ENCODE results near the gene NDE1.
"Not testable (repeated sequence)": the region's sequence is repeated elsewhere in the genome, so short reads cannot be mapped to it uniquely, and the experiment has no call there.

Gene NDE1

GRCh38 chr16:15701975-15702970, 52.2 kb downstream of the NDE1 start:
- DNase-seq = peak; percentile 21

DNA sequence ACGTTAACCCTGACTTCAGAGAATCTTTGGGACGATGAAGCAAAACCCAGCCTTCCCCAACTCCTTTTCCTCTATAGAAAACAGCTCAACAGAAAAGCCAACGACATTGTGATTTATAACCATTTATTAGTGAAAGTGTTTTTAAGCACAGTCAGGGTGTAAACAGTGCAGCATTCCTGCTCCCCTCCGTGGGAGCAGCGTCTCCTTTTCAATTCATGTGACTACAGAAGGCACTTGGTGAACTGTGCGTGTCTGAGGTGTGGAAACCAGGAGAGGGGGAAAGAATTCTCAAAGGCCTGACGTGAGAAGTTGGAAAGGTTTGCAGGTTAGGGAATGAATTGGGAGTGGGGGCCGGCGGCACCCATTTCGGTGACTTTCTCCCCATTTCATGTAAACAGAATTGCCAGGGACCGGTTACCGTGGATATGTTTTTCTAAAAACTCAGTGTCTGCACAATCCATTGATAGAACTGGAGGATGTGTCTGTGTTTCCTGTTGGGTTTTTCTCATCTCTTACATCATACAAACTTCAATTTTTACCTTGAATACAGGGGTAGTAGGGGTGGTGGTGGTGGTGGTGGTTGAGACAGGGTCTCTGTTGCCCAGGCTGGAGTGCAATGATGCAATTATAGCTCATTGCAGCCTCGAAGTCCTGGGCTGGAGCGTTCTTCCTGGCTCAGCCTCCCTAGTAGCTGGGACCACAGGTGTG, 53.1 kb downstream of the NDE1 start:
- DNase-seq = no peak

GRCh38 chr16:15704545-15704987, 54.5 kb downstream of the NDE1 start:
- peak; percentile 65 for DNase-seq

DNA sequence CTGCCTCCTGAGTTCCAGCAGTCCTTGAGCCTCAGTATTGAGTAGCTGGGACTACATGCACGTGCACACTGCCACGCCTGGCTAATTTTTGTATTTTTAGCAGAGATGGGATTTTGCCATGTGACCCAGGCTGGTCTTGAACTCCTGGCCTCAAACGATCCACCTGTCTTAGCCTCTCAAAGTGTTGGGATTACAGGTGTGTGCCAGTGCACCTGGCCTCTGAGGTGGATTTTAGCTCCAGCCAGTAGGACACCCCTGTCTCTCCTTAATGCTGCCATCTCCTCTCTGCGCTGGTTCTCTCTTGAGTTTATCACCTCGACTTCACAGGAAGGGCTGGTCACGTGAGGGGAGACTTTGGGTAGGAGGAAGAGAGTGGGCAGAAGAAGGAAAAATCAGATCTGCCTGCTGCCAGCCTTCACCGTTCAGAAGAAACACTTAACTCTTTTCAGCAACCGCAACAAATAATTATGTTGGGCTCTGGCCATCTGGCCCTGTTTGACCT, 55.1 kb downstream of the NDE1 start:
- DNase-seq = no peak

DNA sequence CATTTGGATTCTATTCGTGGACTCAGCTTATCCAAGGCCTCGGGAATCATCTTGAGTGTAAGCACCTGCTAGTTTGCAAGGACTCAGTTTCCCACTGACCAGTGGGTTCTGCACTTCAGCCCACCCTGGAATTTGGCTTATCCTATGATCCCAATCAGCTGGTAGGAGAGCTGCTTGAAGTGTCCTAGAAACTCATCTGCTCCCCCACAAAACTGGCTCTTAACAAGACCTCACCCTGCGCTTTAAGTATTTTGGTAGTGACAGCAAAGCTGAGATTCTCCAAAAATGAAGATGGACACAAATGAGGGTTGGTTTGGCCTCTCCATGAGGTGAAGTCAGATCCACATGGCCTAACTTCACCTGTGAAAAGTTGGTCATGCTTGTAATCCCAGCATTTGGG, 57.3 kb downstream of the NDE1 start:
- no peak for DNase-seq

DNA sequence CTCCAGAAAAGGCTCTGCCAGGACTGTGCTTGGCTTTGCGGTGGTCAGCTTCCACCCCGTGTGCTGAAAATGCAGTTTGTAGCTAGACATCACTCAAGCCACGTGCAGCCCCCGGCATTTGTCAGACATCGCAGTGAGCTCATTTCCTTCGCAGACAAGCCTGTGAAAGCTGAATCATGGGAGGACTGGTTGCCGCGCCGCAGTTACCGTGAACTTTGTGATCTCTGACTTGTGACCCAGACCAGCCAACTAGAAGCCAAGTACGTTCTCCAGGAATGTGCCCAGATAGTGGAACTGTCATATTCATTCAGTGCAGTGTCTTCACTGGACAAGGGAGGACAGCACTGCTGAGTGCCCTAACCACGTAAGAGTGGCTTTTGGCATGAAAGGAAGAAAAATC, 58.1 kb downstream of the NDE1 start:
- peak; percentile 68 for DNase-seq

GRCh38 chr16:15708997-15709396, 59.0 kb downstream of the NDE1 start:
- DNase-seq = no peak

DNA sequence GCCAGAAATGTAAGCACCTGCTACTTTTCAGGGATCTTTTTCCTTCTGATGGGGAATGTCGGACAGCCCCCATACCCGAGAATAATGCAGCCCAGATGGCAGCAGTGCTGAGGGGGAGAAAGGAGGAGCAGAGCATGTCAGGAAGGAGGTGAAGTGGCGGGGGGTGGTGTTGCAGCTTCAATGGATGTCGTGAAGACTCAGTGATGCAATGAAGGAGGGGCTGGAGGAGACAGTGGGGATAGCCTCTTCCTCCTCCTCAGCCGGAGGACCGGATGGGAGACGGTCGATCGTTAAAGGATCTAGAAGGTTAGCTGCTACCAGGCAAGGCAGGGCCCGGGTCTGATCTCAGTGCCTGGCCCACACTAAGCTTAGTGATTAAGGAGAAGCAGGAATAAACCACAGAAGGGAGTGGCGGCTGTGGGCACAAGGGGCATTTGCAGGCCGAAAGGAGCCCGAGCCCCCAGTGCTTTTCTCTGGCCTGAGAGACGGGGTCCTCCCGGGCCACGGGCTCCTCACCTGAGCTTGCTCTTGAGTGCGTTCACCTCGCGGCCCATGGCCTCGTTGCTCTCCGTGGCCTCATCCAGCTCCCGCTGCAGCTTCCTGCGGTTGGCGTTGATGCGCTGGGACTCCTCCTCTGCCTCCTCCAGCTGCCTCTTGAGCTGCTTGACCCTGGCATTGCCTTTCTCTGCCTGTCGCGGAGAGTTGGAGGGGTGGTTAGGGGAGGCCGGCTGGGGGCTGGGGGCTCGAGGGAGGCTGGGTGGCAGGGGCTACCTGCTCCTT, 64.5 kb downstream of the NDE1 start:
- DNase-seq = no peak

GRCh38 chr16:15715221-15715620, 65.2 kb downstream of the NDE1 start:
- DNase-seq = no peak

GRCh38 chr16:15716694-15717447, 66.8 kb downstream of the NDE1 start:
- DNase-seq = no peak

DNA sequence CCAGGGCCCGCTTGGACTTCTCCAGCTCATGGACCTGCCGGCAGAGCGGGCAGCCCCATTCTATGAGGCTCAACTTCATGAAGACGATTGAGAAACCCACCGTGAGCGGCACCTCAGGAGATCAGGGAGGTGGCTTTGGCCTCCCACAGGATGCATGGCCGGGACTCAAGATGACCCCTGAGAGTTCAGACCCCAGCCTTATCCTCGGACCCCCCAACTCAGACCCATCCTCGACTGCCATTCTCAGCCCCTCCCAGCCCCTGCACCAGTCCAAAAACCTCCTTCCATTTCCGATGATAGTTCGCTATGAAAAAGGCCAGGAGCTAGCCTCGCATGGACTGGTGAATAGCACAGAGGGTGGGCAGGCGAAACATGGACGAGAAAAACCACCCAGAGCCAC, 71.0 kb downstream of the NDE1 start:
- DNase-seq = no peak

DNA sequence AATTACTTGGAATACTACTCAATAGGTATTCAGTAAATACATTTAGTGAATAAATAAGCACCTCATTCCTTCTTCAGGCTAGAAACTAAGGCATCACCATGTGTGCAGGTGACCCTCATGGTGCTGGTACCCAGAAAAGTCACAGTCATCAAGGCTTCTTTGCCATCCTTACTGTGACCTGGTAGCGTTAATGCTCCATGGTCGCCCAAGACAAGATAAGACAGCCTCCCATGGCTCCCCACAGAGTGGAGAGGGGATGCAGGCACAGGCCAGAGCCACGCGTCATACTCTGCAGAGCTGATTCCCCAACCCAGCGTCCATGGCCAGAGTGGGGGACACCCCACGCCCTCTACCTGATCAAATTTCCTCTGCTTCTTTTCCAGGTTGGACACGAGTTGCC, 73.8 kb downstream of the NDE1 start:
- no peak for DNase-seq

- DNase-seq = no peak
Measured at GRCh38 chr16:15725641-15726240, 75.7 kb downstream of the NDE1 start.

GRCh38 chr16:15726715-15727114, 76.7 kb downstream of the NDE1 start:
- DNase-seq = no peak

DNA sequence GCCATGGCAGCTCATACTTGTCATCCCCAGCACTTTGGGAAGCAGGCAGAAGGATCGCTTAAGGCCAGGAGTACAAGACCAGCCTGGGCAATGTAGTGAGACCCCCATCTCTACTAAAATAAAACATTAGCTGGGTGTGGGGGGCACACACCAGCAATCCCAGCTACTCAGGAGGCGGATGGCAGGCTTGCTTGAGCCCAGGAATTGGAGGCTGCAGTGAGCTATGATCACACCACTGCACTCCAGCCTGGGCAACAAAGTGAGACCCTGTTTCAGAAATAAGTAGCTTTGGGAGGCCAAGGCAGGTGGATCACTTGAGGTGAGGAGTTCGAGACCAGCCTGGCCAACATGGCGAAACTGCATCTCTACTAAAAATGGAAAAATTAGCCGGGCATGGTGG, 77.7 kb downstream of the NDE1 start:
- DNase-seq = not testable (repeated sequence)

GRCh38 chr16:15729152-15729551, 79.1 kb downstream of the NDE1 start:
- DNase-seq = no peak

DNA sequence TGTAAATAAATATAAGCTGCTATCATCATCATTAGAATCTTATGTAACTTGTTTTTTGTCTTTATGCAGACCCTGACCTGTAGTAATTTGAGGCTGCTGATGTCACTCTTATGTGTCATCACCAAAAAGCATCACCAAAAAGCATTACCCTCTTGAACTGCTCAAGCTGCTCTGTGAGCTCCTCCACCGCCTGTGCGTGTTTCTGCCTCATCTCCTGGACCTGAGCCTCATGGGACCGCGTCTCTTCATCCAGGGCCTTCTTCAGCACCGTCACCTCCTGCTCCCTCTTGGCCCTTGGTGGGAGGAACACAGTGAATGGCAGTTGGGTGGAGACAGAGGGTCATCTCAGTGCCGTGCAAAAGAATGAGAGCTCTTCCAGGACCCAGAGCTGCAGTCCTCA, 82.4 kb downstream of the NDE1 start:
- DNase-seq = no peak

GRCh38 chr16:15735610-15736009, 85.6 kb downstream of the NDE1 start:
- DNase-seq = no peak

DNA sequence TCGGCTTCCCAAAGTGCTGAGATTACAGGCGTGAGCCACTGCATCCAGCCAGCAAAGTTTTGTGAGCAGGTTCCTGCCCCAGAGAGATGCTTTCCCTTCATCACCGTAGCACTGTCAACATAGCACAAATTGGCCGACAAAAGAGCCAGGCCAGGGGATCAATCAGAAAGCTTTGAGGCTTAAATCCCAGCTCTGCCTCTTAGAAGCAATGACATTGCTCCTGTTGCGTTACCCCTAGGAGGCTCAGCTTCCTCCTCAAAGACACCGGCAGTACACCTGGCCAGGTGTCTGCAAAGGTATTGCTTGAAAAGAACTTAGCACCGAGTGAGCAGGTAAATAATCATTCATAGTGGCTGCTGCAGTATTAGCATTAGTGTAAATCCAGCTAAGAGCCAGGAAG, 86.5 kb downstream of the NDE1 start:
- no peak for DNase-seq

DNA sequence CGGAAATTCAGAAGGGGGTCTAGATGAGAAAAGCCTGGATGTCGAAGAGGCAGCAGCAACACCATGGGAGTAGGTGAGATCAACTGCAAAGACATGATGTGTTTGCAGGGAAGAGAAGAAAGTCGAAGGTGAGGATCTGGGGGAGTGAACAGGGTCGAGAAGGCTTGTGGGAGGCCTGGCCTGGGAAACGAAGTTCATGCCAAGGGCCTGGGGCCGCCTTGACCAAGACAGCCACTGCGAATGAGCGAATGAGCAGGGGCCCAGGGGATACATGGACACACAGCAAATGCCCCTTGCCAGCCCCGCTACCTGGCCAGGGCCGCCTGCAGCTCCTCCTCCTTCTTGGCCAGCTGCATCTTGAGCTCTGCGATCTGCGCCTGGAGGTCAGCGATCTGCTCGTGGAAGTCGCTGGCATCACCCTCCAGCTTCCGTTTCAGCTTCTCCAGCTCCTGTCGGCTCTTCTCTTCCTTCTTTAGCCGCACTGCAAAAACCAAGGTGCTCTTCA, 87.1 kb downstream of the NDE1 start:
- no peak for DNase-seq

GRCh38 chr16:15739464-15739863, 89.4 kb downstream of the NDE1 start:
- no peak for DNase-seq

DNA sequence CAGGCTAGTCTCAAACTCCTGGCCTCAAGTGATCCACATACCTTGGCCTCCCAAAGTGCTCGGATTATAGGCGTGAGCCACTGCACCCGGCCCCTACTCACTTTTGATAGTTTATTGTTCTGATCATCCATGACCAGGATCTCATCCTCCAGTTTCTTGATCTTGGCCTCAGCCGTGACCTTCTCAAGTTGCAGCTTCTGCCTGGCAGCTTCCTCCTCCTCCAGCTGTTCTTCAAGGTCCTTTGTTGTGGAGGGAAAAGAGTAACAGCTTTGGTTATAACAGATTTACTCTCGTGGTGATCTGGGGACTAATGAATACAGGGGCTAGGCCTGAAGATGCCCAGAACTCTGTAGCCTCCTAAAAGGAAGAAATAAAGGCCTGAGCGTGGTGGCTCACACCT, 89.9 kb downstream of the NDE1 start:
- DNase-seq = no peak

All from EL (cell line).